Measurements from ENCODE around the gene CAB39.

The CAB39 gene

DNA sequence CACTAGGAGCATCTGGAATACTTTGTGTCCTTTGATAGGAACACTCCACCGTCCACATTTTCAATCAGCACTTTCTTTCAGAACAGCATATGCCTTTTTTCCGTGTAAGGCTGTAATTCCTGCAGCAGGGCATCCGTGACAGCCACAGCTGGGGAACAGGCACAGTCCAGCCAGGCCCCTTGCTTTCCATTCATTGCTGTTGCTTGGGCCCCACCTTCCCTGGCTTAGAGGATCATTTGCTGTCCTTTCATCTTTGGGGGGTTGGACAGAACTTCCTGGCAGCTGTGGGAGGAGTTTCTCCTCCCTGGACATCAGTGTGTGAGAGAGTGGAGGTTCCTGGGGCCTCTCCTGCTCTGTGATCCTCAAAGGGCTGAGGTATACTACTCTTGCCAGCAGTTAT, 102.4 kb downstream of the CAB39 start:
- Histone ChIP-seq H2BK15ac (ENCODE audit: low read depth, poor library complexity, severe bottlenecking) (no peak overlapping the region), H3K79me1 (replicated peaks; ENCODE audit: low read length, poor library complexity, severe bottlenecking) (peaks cover 40% of the 10 kb centered on the region), H2AFZ (ENCODE audit: low read depth, low read length) (no peak overlapping the region), H2BK5ac (ENCODE audit: low read depth, low read length, poor library complexity, severe bottlenecking) (no peak overlapping the region), H3K9me3 (ENCODE audit: control insufficient read depth, low read length) (no peaks in the 10 kb centered on the region), H2BK12ac (ENCODE audit: low read length in 2 of 2) (no peak overlapping the region), H2AK5ac (ENCODE audit: low read length, severe bottlenecking) (no peak overlapping the region), H3K23ac (ENCODE audit: low read length in 2 of 2) (no peak overlapping the region), H3K14ac (ENCODE audit: low read length in 2 of 2) (no peak overlapping the region), H4K8ac (ENCODE audit: low read length) (no peak overlapping the region), H2BK120ac (ENCODE audit: low read depth, low read length) (no peak overlapping the region), H3K36me3 (ENCODE audit: control insufficient read depth in 1 of 2, insufficient read depth in 2 of 2, low read depth in 1 of 2, low read length in 2 of 2) (peaks cover 42 to 98% of the 10 kb centered on the region in 2 experiments), H3K27me3 (ENCODE audit: control insufficient read depth in 1 of 2, insufficient read depth in 1 of 2, low read length in 2 of 2) (no peaks in the 10 kb centered on the region), H3K4ac (ENCODE audit: low read depth in 1 of 2, low read length in 2 of 2) (no peak overlapping the region), H3K27ac (ENCODE audit: low read length, poor library complexity, severe bottlenecking) (no peak overlapping the region), H3K18ac (ENCODE audit: low read depth in 1 of 2, low read length in 2 of 2) (no peak overlapping the region), H3K9ac (ENCODE audit: low read length) (no peak overlapping the region), H3K4me1 (ENCODE audit: control insufficient read depth, insufficient read depth, low read depth, low read length) (no peaks in the 10 kb centered on the region), H4K91ac (ENCODE audit: low read length) (no peak overlapping the region), H3K4me3 (ENCODE audit: insufficient read depth in 1 of 2, low read depth in 1 of 2, low read length in 2 of 2) (no peak overlapping the region), H3K4me2 (ENCODE audit: low read length, poor library complexity, severe bottlenecking) (no peak overlapping the region)
- DNase-seq = no peak
- WGBS = 83% methylated on average over 3 of the region's 3 CpGs

GRCh38 chr2:230816735-230817134, 104.1 kb downstream of the CAB39 start:
- Histone ChIP-seq H3K9me3 (ENCODE audit: control insufficient read depth, low read length) (no peaks in the 10 kb centered on the region), H4K8ac (ENCODE audit: low read length) (no peak overlapping the region), H2BK120ac (ENCODE audit: low read depth, low read length) (no peak overlapping the region), H3K4ac (ENCODE audit: low read depth in 1 of 2, low read length in 2 of 2) (no peak overlapping the region), H2AFZ (ENCODE audit: low read depth, low read length) (no peak overlapping the region), H2AK5ac (ENCODE audit: low read length, severe bottlenecking) (no peak overlapping the region), H3K23ac (ENCODE audit: low read length in 2 of 2) (no peak overlapping the region), H3K36me3 (ENCODE audit: control insufficient read depth in 1 of 2, insufficient read depth in 2 of 2, low read depth in 1 of 2, low read length in 2 of 2) (peaks cover 40 to 95% of the 10 kb centered on the region in 2 experiments), H3K27ac (ENCODE audit: low read length, poor library complexity, severe bottlenecking) (no peak overlapping the region), H3K18ac (ENCODE audit: low read depth in 1 of 2, low read length in 2 of 2) (no peak overlapping the region), H3K4me1 (ENCODE audit: control insufficient read depth, insufficient read depth, low read depth, low read length) (no peaks in the 10 kb centered on the region), H2BK5ac (ENCODE audit: low read depth, low read length, poor library complexity, severe bottlenecking) (no peak overlapping the region), H3K79me1 (replicated peaks; ENCODE audit: low read length, poor library complexity, severe bottlenecking) (peaks cover 35% of the 10 kb centered on the region), H4K91ac (ENCODE audit: low read length) (no peak overlapping the region), H3K9ac (ENCODE audit: low read length) (no peak overlapping the region), H3K4me2 (ENCODE audit: low read length, poor library complexity, severe bottlenecking) (no peak overlapping the region), H3K4me3 (ENCODE audit: insufficient read depth in 1 of 2, low read depth in 1 of 2, low read length in 2 of 2) (no peak overlapping the region), H2BK12ac (ENCODE audit: low read length in 2 of 2) (no peak overlapping the region), H3K14ac (ENCODE audit: low read length in 2 of 2) (no peak overlapping the region), H2BK15ac (ENCODE audit: low read depth, poor library complexity, severe bottlenecking) (no peak overlapping the region), H3K27me3 (ENCODE audit: control insufficient read depth in 1 of 2, insufficient read depth in 1 of 2, low read length in 2 of 2) (no peaks in the 10 kb centered on the region)
- WGBS = 95% methylated on average over 6 of the region's 7 CpGs
- no peak for DNase-seq

GRCh38 chr2:230819433-230819832, 106.8 kb downstream of the CAB39 start:
- Histone ChIP-seq H3K4ac (ENCODE audit: low read depth in 1 of 2, low read length in 2 of 2) (no peak overlapping the region), H3K14ac (ENCODE audit: low read length in 2 of 2) (no peak overlapping the region), H3K27me3 (ENCODE audit: control insufficient read depth in 1 of 2, insufficient read depth in 1 of 2, low read length in 2 of 2) (no peaks in the 10 kb centered on the region), H3K4me1 (ENCODE audit: control insufficient read depth, insufficient read depth, low read depth, low read length) (peaks cover 1% of the 10 kb centered on the region), H2BK15ac (ENCODE audit: low read depth, poor library complexity, severe bottlenecking) (no peak overlapping the region), H3K27ac (ENCODE audit: low read length, poor library complexity, severe bottlenecking) (no peak overlapping the region), H3K4me3 (ENCODE audit: insufficient read depth in 1 of 2, low read depth in 1 of 2, low read length in 2 of 2) (no peak overlapping the region), H2AK5ac (ENCODE audit: low read length, severe bottlenecking) (no peak overlapping the region), H3K9me3 (ENCODE audit: control insufficient read depth, low read length) (no peaks in the 10 kb centered on the region), H3K79me1 (replicated peaks; ENCODE audit: low read length, poor library complexity, severe bottlenecking) (peaks cover 22% of the 10 kb centered on the region), H3K23ac (ENCODE audit: low read length in 2 of 2) (no peak overlapping the region), H2BK5ac (ENCODE audit: low read depth, low read length, poor library complexity, severe bottlenecking) (no peak overlapping the region), H4K91ac (ENCODE audit: low read length) (no peak overlapping the region), H3K4me2 (ENCODE audit: low read length, poor library complexity, severe bottlenecking) (no peak overlapping the region), H2AFZ (ENCODE audit: low read depth, low read length) (no peak overlapping the region), H3K18ac (ENCODE audit: low read depth in 1 of 2, low read length in 2 of 2) (no peak overlapping the region), H3K36me3 (ENCODE audit: control insufficient read depth in 1 of 2, insufficient read depth in 2 of 2, low read depth in 1 of 2, low read length in 2 of 2) (peaks cover 36 to 74% of the 10 kb centered on the region in 2 experiments), H2BK12ac (ENCODE audit: low read length in 2 of 2) (no peak overlapping the region), H4K8ac (ENCODE audit: low read length) (no peak overlapping the region), H2BK120ac (ENCODE audit: low read depth, low read length) (no peak overlapping the region), H3K9ac (ENCODE audit: low read length) (no peak overlapping the region)
- DNase-seq = no peak
- WGBS = no CpG with 5 or more reads among the region's 1 CpG

GRCh38 chr2:230821261-230821990, 108.8 kb downstream of the CAB39 start:
- Histone ChIP-seq H3K27ac (ENCODE audit: low read length, poor library complexity, severe bottlenecking) (no peak overlapping the region), H4K91ac (ENCODE audit: low read length) (no peak overlapping the region), H3K27me3 (ENCODE audit: control insufficient read depth in 1 of 2, insufficient read depth in 1 of 2, low read length in 2 of 2) (peaks cover 0 to 12% of the 10 kb centered on the region in 2 experiments), H3K4me3 (ENCODE audit: insufficient read depth in 1 of 2, low read depth in 1 of 2, low read length in 2 of 2) (no peak overlapping the region), H2BK15ac (ENCODE audit: low read depth, poor library complexity, severe bottlenecking) (no peak overlapping the region), H3K9ac (ENCODE audit: low read length) (no peak overlapping the region), H3K4ac (ENCODE audit: low read depth in 1 of 2, low read length in 2 of 2) (no peak overlapping the region), H3K14ac (ENCODE audit: low read length in 2 of 2) (no peak overlapping the region), H3K23ac (ENCODE audit: low read length in 2 of 2) (no peak overlapping the region), H3K36me3 (ENCODE audit: control insufficient read depth in 1 of 2, insufficient read depth in 2 of 2, low read depth in 1 of 2, low read length in 2 of 2) (peaks cover 25 to 56% of the 10 kb centered on the region in 2 experiments), H4K8ac (ENCODE audit: low read length) (no peak overlapping the region), H3K4me2 (ENCODE audit: low read length, poor library complexity, severe bottlenecking) (no peak overlapping the region), H3K4me1 (ENCODE audit: control insufficient read depth, insufficient read depth, low read depth, low read length) (peaks cover 1% of the 10 kb centered on the region), H2BK12ac (ENCODE audit: low read length in 2 of 2) (no peak overlapping the region), H2AK5ac (ENCODE audit: low read length, severe bottlenecking) (no peak overlapping the region), H2BK5ac (ENCODE audit: low read depth, low read length, poor library complexity, severe bottlenecking) (no peak overlapping the region), H3K18ac (ENCODE audit: low read depth in 1 of 2, low read length in 2 of 2) (no peak overlapping the region), H2AFZ (ENCODE audit: low read depth, low read length) (no peak overlapping the region), H3K79me1 (replicated peaks; ENCODE audit: low read length, poor library complexity, severe bottlenecking) (peaks cover 13% of the 10 kb centered on the region), H2BK120ac (ENCODE audit: low read depth, low read length) (no peak overlapping the region), H3K9me3 (ENCODE audit: control insufficient read depth, low read length) (no peaks in the 10 kb centered on the region)
- no peak for DNase-seq
- 85% methylated on average over 16 of the region's 18 CpGs for WGBS
